WTC11 (cell line): ENCODE results near the gene BCL2L1. TPM values are rescaled to one million over a fixed set of nuclear protein-coding genes. Genes with fewer than 3 reads are reported as not detected.

Experiments
- ATAC-seq: fragments of 200-7000 bp; cut with Tn5 transposase; 2 replicates; pipeline ENCODE4 v1.10.0; 2021; ENCODE audit warnings: mild to moderate bottlenecking, moderate library complexity
- CTCF ChIA-PET: fragments of 300-600 bp; sonication (Branson Sonifier 250); formaldehyde crosslinking; loops from one replicate; lab custom pipeline; 2021; ENCODE audit warnings: antibody characterized with exemption; lab: Charles Lee
- POLR2A ChIA-PET: fragments of 350-600 bp; sonication (Branson Sonifier 250); formaldehyde crosslinking; loops from one replicate; lab custom pipeline; 2021; ENCODE audit warnings: antibody characterized with exemption; lab: Charles Lee
- DNase-seq: peaks from one replicate; pipeline ENCODE4 v3.0.0; 2021; ENCODE audit warnings: low spot score
- H3K27ac Mint-ChIP-seq: 2 replicates; pipeline ENCODE4 v1.8.0; 2021; ENCODE audit warnings: mixed read lengths
- H3K27me3 Mint-ChIP-seq: 2 replicates; pipeline ENCODE4 v1.8.0; 2021; ENCODE audit warnings: low read depth, mild to moderate bottlenecking, moderate library complexity, mixed read lengths
- H3K36me3 Mint-ChIP-seq: 2 replicates; pipeline ENCODE4 v1.8.0; 2021; ENCODE audit warnings: mixed read lengths
- H3K4me1 Mint-ChIP-seq: 2 replicates; pipeline ENCODE4 v1.8.0; 2022; ENCODE audit warnings: mixed read lengths
- H3K4me3 Mint-ChIP-seq: 2 replicates; pipeline ENCODE4 v1.8.0; 2021; ENCODE audit warnings: mild to moderate bottlenecking, moderate library complexity, mixed read lengths
- H3K9me3 Mint-ChIP-seq: 2 replicates; pipeline ENCODE4 v1.8.0; 2021; ENCODE audit warnings: mixed read lengths
- CREM ChIP-seq: sonication (generic); formaldehyde crosslinking; IDR thresholded peaks from 2 replicates; pipeline ENCODE4 v1.8.1; 2022; ENCODE audit warnings: mild to moderate bottlenecking, missing genetic modification reagents, moderate library complexity
- ETV6 ChIP-seq: sonication (generic); formaldehyde crosslinking; IDR thresholded peaks from 2 replicates; pipeline ENCODE4 v1.8.1; 2022; ENCODE audit warnings: mild to moderate bottlenecking, missing genetic modification reagents
- FOXK1 ChIP-seq: sonication (generic); formaldehyde crosslinking; IDR thresholded peaks from 2 replicates; pipeline ENCODE4 v1.8.0; 2022; ENCODE audit warnings: mild to moderate bottlenecking, moderate library complexity, missing genetic modification reagents
- GABPB1 ChIP-seq: sonication (generic); formaldehyde crosslinking; IDR thresholded peaks from 2 replicates; pipeline ENCODE4 v1.8.1; 2023; ENCODE audit warnings: mild to moderate bottlenecking, missing genetic modification reagents
- HMGA2 ChIP-seq: fragments of 250-450 bp; sonication (Bioruptor Pico); IDR thresholded peaks from 2 replicates; pipeline ENCODE4 v1.4.0; 2021; ENCODE audit warnings: mild to moderate bottlenecking, moderate library complexity
- MXD4 ChIP-seq: fragments of 250-450 bp; sonication (Bioruptor Pico); IDR thresholded peaks from 2 replicates; pipeline ENCODE4 v1.8.0; 2021; ENCODE audit warnings: mild to moderate bottlenecking, moderate library complexity, borderline replicate concordance
- MYBL2 ChIP-seq: sonication (generic); formaldehyde crosslinking; IDR thresholded peaks from 2 replicates; pipeline ENCODE4 v1.8.1; 2023; ENCODE audit warnings: mild to moderate bottlenecking, moderate library complexity, missing genetic modification reagents
- ZBTB21 ChIP-seq: sonication (generic); formaldehyde crosslinking; IDR thresholded peaks from 2 replicates; pipeline ENCODE4 v1.8.1; 2023; ENCODE audit warnings: mild to moderate bottlenecking, missing genetic modification reagents, borderline replicate concordance
- ZNF317 ChIP-seq: sonication (generic); formaldehyde crosslinking; IDR thresholded peaks from 2 replicates; pipeline ENCODE4 v1.8.1; 2023; ENCODE audit warnings: low read depth, mild to moderate bottlenecking, moderate library complexity, missing genetic modification reagents, borderline replicate concordance
- total RNA-seq: library from RNA; stranded (reverse); gene quantifications from 3 replicates; pipeline ENCODE4 v1.2.3, GENCODE V29; 2021
- TF ChIP-seq, protein P1 (sequence below): sonication (generic); formaldehyde crosslinking; IDR thresholded peaks from 2 replicates; pipeline ENCODE4 v1.8.0; 2022; ENCODE audit warnings: mild to moderate bottlenecking, missing genetic modification reagents
- TF ChIP-seq, protein P2 (sequence below): sonication (generic); formaldehyde crosslinking; IDR thresholded peaks from 2 replicates; pipeline ENCODE4 v1.8.1; 2022; ENCODE audit warnings: missing genetic modification reagents, borderline replicate concordance
- TF ChIP-seq, protein P3 (sequence below): sonication (generic); formaldehyde crosslinking; IDR thresholded peaks from 2 replicates; pipeline ENCODE4 v1.8.0; 2023; ENCODE audit warnings: missing genetic modification reagents
- TF ChIP-seq, protein P4 (sequence below): sonication (generic); formaldehyde crosslinking; conservative IDR thresholded peaks from 2 replicates; pipeline ENCODE4 v1.8.1; 2023; ENCODE audit warnings: mild to moderate bottlenecking, low read depth, missing genetic modification reagents, moderate library complexity
- TF ChIP-seq, protein P5 (sequence below): sonication (generic); formaldehyde crosslinking; IDR thresholded peaks from 2 replicates; pipeline ENCODE4 v1.8.1; 2023; ENCODE audit warnings: mild to moderate bottlenecking, missing genetic modification reagents, moderate library complexity

BCL2L1 gene
- total RNA-seq, 1 experiment from 2014 or later: 62.0 TPM

DNA sequence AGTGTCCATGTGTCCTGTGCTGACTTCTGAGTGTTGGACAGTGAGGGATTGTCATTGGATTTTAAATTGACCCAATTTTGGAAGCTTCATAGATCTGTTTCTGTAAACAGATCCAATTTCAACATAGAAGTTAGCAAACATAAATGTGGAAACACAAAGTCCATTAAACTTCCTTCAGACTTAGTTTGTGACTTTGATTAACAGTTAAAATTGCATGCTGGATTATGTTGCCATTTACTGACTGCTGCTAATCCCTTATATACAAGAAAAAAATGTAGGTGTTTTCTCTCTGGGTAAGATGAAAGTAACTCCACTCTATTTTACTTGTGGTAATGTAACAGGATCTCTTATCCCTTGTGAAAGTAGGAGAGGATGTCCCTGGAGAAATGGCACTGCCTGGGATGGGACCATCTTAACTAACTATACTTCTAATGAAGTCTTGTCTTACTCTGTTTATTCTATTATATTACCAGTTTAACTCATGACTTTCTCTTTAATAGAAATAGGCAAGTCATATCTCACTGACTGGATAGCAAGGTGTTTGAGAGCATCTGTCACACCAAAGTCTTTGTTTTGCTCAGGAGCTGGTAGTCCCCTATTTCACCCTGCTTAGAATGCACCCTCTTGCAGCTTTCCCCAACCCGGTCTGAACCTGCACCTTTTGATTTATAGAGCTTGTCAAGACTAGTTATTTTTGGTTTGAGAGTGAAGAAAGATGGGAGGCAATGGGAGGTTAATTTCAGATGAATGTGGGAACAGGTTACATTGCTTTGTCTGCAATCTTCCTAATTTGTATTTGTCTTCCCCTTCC is 23.6 kb upstream of the BCL2L1 start (continued):
- TF ChIP-seq, protein P1, sequence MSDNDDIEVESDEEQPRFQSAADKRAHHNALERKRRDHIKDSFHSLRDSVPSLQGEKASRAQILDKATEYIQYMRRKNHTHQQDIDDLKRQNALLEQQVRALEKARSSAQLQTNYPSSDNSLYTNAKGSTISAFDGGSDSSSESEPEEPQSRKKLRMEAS (CRISPR knock-in tag): no peak
- no peak for TF ChIP-seq ETV6 (CRISPR knock-in tag)
- TF ChIP-seq, protein P2, sequence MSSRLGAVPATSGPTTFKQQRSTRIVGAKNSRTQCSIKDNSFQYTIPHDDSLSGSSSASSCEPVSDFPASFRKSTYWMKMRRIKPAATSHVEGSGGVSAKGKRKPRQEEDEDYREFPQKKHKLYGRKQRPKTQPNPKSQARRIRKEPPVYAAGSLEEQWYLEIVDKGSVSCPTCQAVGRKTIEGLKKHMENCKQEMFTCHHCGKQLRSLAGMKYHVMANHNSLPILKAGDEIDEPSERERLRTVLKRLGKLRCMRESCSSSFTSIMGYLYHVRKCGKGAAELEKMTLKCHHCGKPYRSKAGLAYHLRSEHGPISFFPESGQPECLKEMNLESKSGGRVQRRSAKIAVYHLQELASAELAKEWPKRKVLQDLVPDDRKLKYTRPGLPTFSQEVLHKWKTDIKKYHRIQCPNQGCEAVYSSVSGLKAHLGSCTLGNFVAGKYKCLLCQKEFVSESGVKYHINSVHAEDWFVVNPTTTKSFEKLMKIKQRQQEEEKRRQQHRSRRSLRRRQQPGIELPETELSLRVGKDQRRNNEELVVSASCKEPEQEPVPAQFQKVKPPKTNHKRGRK (CRISPR knock-in tag): no peak

DNA sequence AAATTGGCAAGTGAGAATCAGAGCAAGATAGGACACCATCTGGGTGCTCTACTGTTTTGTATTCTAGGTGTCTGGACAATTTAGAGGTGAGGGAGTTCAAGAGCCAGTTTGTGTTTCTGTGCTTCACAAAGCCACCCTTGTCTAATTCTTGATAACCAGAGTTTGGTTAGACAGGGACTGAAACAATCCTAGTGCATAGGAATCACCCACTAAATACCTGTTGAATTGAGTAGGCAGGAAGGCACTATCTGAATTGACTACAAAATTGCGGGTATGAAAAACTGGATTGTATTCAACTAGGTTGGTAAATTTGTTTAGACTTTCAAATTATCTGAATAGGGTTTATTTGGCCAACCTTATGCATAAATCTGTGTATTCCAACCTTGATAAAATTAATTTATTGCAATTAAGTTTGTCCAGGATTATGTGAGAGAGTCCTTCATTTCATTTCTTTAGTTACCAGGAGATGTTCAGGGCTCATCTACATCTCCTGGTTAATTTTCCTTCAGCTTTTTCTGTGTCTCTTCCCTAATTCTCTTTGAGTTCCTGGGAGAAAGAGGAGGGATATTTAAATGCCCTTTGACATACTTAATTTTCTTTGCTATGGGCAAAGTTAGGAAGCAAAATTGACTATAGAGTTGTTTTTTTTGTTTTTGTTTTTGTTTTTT is 18.1 kb upstream of the BCL2L1 start:
- H3K36me3 Mint-ChIP-seq: peaks cover 19% of the 10 kb centered on the region
- no peak overlapping the region for H3K4me3 Mint-ChIP-seq
- no peak overlapping the region for H3K27ac Mint-ChIP-seq
- ChIA-PET CTCF (interaction anchor here (1.0 to 1.4 kb wide), 3 partner anchors 14 to 79 kb away, joined by 3 to 4 read pairs (median 4); no protein-coding TSS in a partner anchor), POLR2A (interaction anchor here (0.6 to 0.7 kb wide), 2 partner anchors 70 to 79 kb away, joined by 3 to 4 read pairs; no protein-coding TSS in a partner anchor)
- no peaks in the 10 kb centered on the region for H3K9me3 Mint-ChIP-seq
- no peaks in the 10 kb centered on the region for H3K27me3 Mint-ChIP-seq
- peaks cover 2% of the 10 kb centered on the region; the same call in 1 of the 2 replicates for H3K4me1 Mint-ChIP-seq
- ATAC-seq (no peak), DNase-seq (no peak)
- no peak for TF ChIP-seq HMGA2 (CRISPR knock-in tag)
- TF ChIP-seq ZBTB21 (CRISPR knock-in tag): no peak
- TF ChIP-seq, protein P3, sequence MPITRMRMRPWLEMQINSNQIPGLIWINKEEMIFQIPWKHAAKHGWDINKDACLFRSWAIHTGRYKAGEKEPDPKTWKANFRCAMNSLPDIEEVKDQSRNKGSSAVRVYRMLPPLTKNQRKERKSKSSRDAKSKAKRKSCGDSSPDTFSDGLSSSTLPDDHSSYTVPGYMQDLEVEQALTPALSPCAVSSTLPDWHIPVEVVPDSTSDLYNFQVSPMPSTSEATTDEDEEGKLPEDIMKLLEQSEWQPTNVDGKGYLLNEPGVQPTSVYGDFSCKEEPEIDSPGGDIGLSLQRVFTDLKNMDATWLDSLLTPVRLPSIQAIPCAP (CRISPR knock-in tag): no peak
- no peak for TF ChIP-seq ZNF317 (CRISPR knock-in tag)
- no peak for TF ChIP-seq MXD4
- no peak for TF ChIP-seq FOXK1 (CRISPR knock-in tag)
- TF ChIP-seq, protein P4, sequence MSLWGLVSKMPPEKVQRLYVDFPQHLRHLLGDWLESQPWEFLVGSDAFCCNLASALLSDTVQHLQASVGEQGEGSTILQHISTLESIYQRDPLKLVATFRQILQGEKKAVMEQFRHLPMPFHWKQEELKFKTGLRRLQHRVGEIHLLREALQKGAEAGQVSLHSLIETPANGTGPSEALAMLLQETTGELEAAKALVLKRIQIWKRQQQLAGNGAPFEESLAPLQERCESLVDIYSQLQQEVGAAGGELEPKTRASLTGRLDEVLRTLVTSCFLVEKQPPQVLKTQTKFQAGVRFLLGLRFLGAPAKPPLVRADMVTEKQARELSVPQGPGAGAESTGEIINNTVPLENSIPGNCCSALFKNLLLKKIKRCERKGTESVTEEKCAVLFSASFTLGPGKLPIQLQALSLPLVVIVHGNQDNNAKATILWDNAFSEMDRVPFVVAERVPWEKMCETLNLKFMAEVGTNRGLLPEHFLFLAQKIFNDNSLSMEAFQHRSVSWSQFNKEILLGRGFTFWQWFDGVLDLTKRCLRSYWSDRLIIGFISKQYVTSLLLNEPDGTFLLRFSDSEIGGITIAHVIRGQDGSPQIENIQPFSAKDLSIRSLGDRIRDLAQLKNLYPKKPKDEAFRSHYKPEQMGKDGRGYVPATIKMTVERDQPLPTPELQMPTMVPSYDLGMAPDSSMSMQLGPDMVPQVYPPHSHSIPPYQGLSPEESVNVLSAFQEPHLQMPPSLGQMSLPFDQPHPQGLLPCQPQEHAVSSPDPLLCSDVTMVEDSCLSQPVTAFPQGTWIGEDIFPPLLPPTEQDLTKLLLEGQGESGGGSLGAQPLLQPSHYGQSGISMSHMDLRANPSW (CRISPR knock-in tag): no peak
- no peak for TF ChIP-seq MYBL2
- TF ChIP-seq, protein P5, sequence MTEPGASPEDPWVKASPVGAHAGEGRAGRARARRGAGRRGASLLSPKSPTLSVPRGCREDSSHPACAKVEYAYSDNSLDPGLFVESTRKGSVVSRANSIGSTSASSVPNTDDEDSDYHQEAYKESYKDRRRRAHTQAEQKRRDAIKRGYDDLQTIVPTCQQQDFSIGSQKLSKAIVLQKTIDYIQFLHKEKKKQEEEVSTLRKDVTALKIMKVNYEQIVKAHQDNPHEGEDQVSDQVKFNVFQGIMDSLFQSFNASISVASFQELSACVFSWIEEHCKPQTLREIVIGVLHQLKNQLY (CRISPR knock-in tag): no peak

DNA sequence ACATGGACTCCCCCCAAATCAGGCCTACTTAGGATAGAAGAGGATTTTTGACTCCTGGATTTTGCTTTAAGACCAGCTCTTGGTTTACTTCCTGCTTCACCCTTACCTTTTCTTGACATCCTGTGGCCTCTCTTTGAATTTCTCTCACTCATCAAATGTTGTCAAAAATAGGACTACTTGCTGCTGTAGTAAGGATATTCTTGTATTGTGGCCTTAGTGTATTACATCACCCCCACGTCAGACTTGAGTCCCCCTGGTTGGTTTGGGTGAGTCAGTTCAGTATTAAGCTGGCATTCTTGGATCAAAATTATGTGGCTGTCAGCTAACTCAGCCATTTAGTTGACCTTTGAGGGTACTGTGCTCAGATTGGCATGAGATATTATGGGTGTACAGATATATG is 17.5 kb upstream of the BCL2L1 start:
- no peak for TF ChIP-seq CREM (CRISPR knock-in tag)
- 0 out of 2 replicates have a peak, but pooled peaks have one; percentile 27 for TF ChIP-seq GABPB1 (CRISPR knock-in tag)
- Mint-ChIP-seq H3K27me3 (no peaks in the 10 kb centered on the region), H3K36me3 (peaks cover 14% of the 10 kb centered on the region), H3K4me1 (no peaks in the 10 kb centered on the region), H3K4me3 (no peak overlapping the region), H3K27ac (no peak overlapping the region), H3K9me3 (no peaks in the 10 kb centered on the region)
- ChIA-PET CTCF (interaction anchor here (1.0 to 3.1 kb wide), 5 partner anchors 13 to 183 kb away, joined by 3 to 16 read pairs (median 4); no protein-coding TSS in a partner anchor), POLR2A (no interaction called here)
- DNase-seq (no peak), ATAC-seq (no peak)
